Measurements from ENCODE around the gene NANP. TPM values are rescaled to one million over a fixed set of nuclear protein-coding genes. Genes with fewer than 3 reads are reported as not detected.

Gene NANP
- total RNA-seq, 4 donors from 2014 or later, result 2.1 to 5.4 (median 4.8) TPM

GRCh38 chr20:25563362-25563761, 60.5 kb downstream of the NANP start:
- peaks cover 0 to 6% (median 0%) of the 10 kb centered on the region in 3 donors for H3K36me3 ChIP-seq
- H3K9me3 ChIP-seq, result no peaks in the 10 kb centered on the region
- intact Hi-C loops (cut with DNase I), result no loop called here
- DNase-seq, result no peak
- no peaks in the 10 kb centered on the region for H3K4me1 ChIP-seq
- H3K4me3 ChIP-seq, result no peak overlapping the region
- H3K27me3 ChIP-seq, result no peaks in the 10 kb centered on the region
- TF ChIP-seq CTCF (IDR thresholded peaks at IDR 0.05) (no peak), POLR2A (IDR thresholded peaks at IDR 0.05) (no peak)
- no peak overlapping the region for H3K27ac ChIP-seq

Small RNA genes within 50 kb of the gene (small RNA-seq; reads per million reads assigned to genes)
- 0 reads per million in 4 donors for gene RN7SL594P
- 0 reads per million in 4 donors for gene RNU6ATAC17P

Other genes starting within 250 kb of the NANP start
- 10 to 100 TPM; 23.8 to 62.1 (median 36.4) TPM for gene ABHD12, start 233.2 kb downstream of the NANP start, total RNA-seq
- 10 to 100 TPM in 1 of 4 donors, 1 to 10 TPM in 3; 3.4 to 12.9 (median 6.4) TPM for gene GINS1, start 216.3 kb downstream of the NANP start, total RNA-seq
- gene NINL, start 38.5 kb downstream of the NANP start, total RNA-seq, result 10 to 100 TPM in 1 of 4 donors, 1 to 10 TPM in 3; 2.5 to 11.6 (median 4.7) TPM
- gene ZNF337, start 72.8 kb upstream of the NANP start, total RNA-seq, result 10 to 100 TPM in 1 of 4 donors, 1 to 10 TPM in 3; 5.5 to 18.9 (median 6.8) TPM

All from esophagus squamous epithelium (tissue), 5 donors.